ENCODE data around the gene CA10.

GRCh38 chr17:51827140-51827539 is 331.4 kb downstream of the CA10 start:
- TF ChIP-seq POLR2A (IDR thresholded peaks at IDR 0.05) (no peak), CTCF (IDR thresholded peaks at IDR 0.05) (no peak)
